ENCODE results near the gene GALR1.
"Not testable (repeated sequence)": the region's sequence is repeated elsewhere in the genome, so short reads cannot be mapped to it uniquely, and the experiment has no call there.

GALR1 gene

GRCh38 chr18:77251730-77252050 lies 2.0 kb downstream of the GALR1 start:
- no peak for DNase-seq

GRCh38 chr18:77254711-77255405 lies 5.2 kb downstream of the GALR1 start:
- DNase-seq: no peak

- DNase-seq: no peak
Observed at GRCh38 chr18:77255426-77256105, 5.9 kb downstream of the GALR1 start.

- no peak for DNase-seq
Observed at GRCh38 chr18:77262643-77263465, 13.2 kb downstream of the GALR1 start.

- DNase-seq: no peak
Observed at GRCh38 chr18:77263466-77263763, 13.8 kb downstream of the GALR1 start.

- no peak for DNase-seq
Observed at GRCh38 chr18:77267969-77268368, 18.3 kb downstream of the GALR1 start.

- DNase-seq: no peak
Observed at GRCh38 chr18:77268456-77268855, 18.8 kb downstream of the GALR1 start.

GRCh38 chr18:77271576-77272481 lies 22.2 kb downstream of the GALR1 start:
- no peak for DNase-seq

GRCh38 chr18:77290841-77291240 lies 41.2 kb downstream of the GALR1 start:
- DNase-seq: not testable (repeated sequence)

- DNase-seq: no peak
Observed at GRCh38 chr18:77298172-77298571, 48.5 kb downstream of the GALR1 start.

GRCh38 chr18:77299706-77300105 lies 50.1 kb downstream of the GALR1 start:
- DNase-seq: no peak

GRCh38 chr18:77300579-77300978 lies 50.9 kb downstream of the GALR1 start:
- no peak for DNase-seq

GRCh38 chr18:77304268-77304667 lies 54.6 kb downstream of the GALR1 start:
- DNase-seq: no peak

GRCh38 chr18:77305676-77306075 lies 56.0 kb downstream of the GALR1 start:
- DNase-seq: no peak

- no peak for DNase-seq
Observed at GRCh38 chr18:77308216-77308615, 58.6 kb downstream of the GALR1 start.

GRCh38 chr18:77314511-77314910 lies 64.9 kb downstream of the GALR1 start:
- no peak for DNase-seq

- DNase-seq: no peak
Observed at GRCh38 chr18:77314952-77315351, 65.3 kb downstream of the GALR1 start.

GRCh38 chr18:77316008-77316407 lies 66.4 kb downstream of the GALR1 start:
- no peak for DNase-seq

- no peak for DNase-seq
Observed at GRCh38 chr18:77316641-77317040, 67.0 kb downstream of the GALR1 start.

- no peak for DNase-seq
Observed at GRCh38 chr18:77320971-77321559, 71.4 kb downstream of the GALR1 start.

GRCh38 chr18:77321823-77322805 lies 72.5 kb downstream of the GALR1 start:
- DNase-seq: no peak
